H9 (cell line): Measurements from ENCODE around the gene RNPEPL1. TPM values are rescaled to one million over a fixed set of nuclear protein-coding genes. Genes with fewer than 3 reads are reported as not detected.

Source experiments
- DNase-seq: peaks from one replicate; pipeline ENCODE4 v3.0.0-alpha.2; 2017
- H2AFZ ChIP-seq: one replicate; pipeline ENCODE4 v1.6.1; 2013; ENCODE audit warnings: mild to moderate bottlenecking, low read length, control low read depth, moderate library complexity
- H2AK5ac ChIP-seq: 2 replicates; pipeline ENCODE4 v1.6.1; 2013; ENCODE audit warnings: low read length, control low read depth, mixed read lengths; ENCODE audit not compliant: insufficient read length
- H2BK120ac ChIP-seq: one replicate; pipeline ENCODE4 v1.6.1; 2013; ENCODE audit warnings: low read depth, mild to moderate bottlenecking, low read length, control low read depth, inconsistent platforms; ENCODE audit not compliant: poor library complexity, severe bottlenecking
- H2BK12ac ChIP-seq: 2 replicates; pipeline ENCODE4 v1.6.1; 2013; ENCODE audit warnings: low read length, control low read depth, mixed read lengths, low read depth; ENCODE audit not compliant: insufficient read length
- H2BK15ac ChIP-seq: 2 replicates; pipeline ENCODE4 v1.6.1; 2013; ENCODE audit warnings: low read depth, low read length, control low read depth
- H2BK20ac ChIP-seq: one replicate; pipeline ENCODE4 v1.6.1; 2013; ENCODE audit warnings: low read depth, mild to moderate bottlenecking, low read length, control low read depth, inconsistent platforms; ENCODE audit not compliant: poor library complexity, severe bottlenecking
- H2BK5ac ChIP-seq: 2 replicates; pipeline ENCODE4 v1.6.1; 2013; ENCODE audit warnings: low read length, control low read depth, mixed read lengths; ENCODE audit not compliant: insufficient read length
- H3K14ac ChIP-seq: 2 replicates; pipeline ENCODE4 v1.6.1; 2013; ENCODE audit warnings: low read length, control low read depth; ENCODE audit not compliant: insufficient read depth
- H3K18ac ChIP-seq: 2 replicates; pipeline ENCODE4 v1.6.1; 2013; ENCODE audit warnings: low read depth, mild to moderate bottlenecking, mixed read lengths, low read length, control low read depth; ENCODE audit not compliant: insufficient read length
- H3K23ac ChIP-seq: 2 replicates; pipeline ENCODE4 v1.6.1; 2013; ENCODE audit warnings: low read length, control low read depth, mixed read lengths, low read depth; ENCODE audit not compliant: insufficient read length
- H3K23me2 ChIP-seq: 2 replicates; pipeline ENCODE4 v1.6.1; 2013; ENCODE audit warnings: low read depth, mild to moderate bottlenecking, mixed read lengths, low read length, control low read depth; ENCODE audit not compliant: insufficient read length, poor library complexity, severe bottlenecking
- H3K27ac ChIP-seq: 2 replicates; pipeline ENCODE4 v1.5.1; 2013; ENCODE audit warnings: low read length, control low read depth, mixed read lengths, low read depth; ENCODE audit not compliant: insufficient read length
- H3K27me3 ChIP-seq: 2 replicates; pipeline ENCODE4 v1.6.1; 2013; ENCODE audit warnings: low read length, control low read depth, inconsistent platforms; ENCODE audit not compliant: insufficient read depth
- H3K4ac ChIP-seq: 2 replicates; pipeline ENCODE4 v1.6.1; 2013; ENCODE audit warnings: low read depth, mild to moderate bottlenecking, control low read depth, inconsistent platforms, low read length, moderate library complexity
- H3K4me1 ChIP-seq: 2 replicates; pipeline ENCODE4 v1.6.1; 2013; ENCODE audit warnings: low read length, control low read depth, inconsistent platforms; ENCODE audit not compliant: insufficient read depth
- H3K4me2 ChIP-seq: 2 replicates; pipeline ENCODE4 v1.6.1; 2013; ENCODE audit warnings: low read length, control low read depth, mixed read lengths; ENCODE audit not compliant: insufficient read length, insufficient read depth
- H3K56ac ChIP-seq: 2 replicates; pipeline ENCODE4 v1.6.1; 2013; ENCODE audit warnings: low read depth, mild to moderate bottlenecking, mixed read lengths, low read length, control low read depth; ENCODE audit not compliant: insufficient read length
- H3K79me1 ChIP-seq: 2 replicates; pipeline ENCODE4 v1.6.1; 2013; ENCODE audit warnings: low read depth, mild to moderate bottlenecking, moderate library complexity, low read length, control low read depth, inconsistent platforms; ENCODE audit not compliant: insufficient read depth, poor library complexity, severe bottlenecking
- H3K79me2 ChIP-seq: 2 replicates; pipeline ENCODE4 v1.6.1; 2013; ENCODE audit warnings: low read length, control low read depth, inconsistent platforms; ENCODE audit not compliant: insufficient read depth
- H3K9ac ChIP-seq: 2 replicates; pipeline ENCODE4 v1.6.1; 2013; ENCODE audit warnings: low read length, control low read depth, mixed read lengths; ENCODE audit not compliant: insufficient read length; ENCODE audit errors: extremely low read depth
- H3K9me3 ChIP-seq: one replicate; pipeline ENCODE4 v1.6.1; 2013; ENCODE audit warnings: low read depth, low read length, inconsistent platforms; ENCODE audit not compliant: control insufficient read depth
- H3T11ph ChIP-seq: one replicate; pipeline ENCODE4 v1.6.1; 2013; ENCODE audit warnings: mild to moderate bottlenecking, low read length, control low read depth, inconsistent platforms
- H4K20me1 ChIP-seq: one replicate; pipeline ENCODE4 v1.6.1; 2013; ENCODE audit not compliant: control insufficient read depth, insufficient read length, insufficient read depth
- H4K5ac ChIP-seq: 2 replicates; pipeline ENCODE4 v1.6.1; 2013; ENCODE audit warnings: low read depth, mild to moderate bottlenecking, mixed read lengths, low read length, control low read depth; ENCODE audit not compliant: insufficient read length
- H4K8ac ChIP-seq: replicated peaks from 2 replicates; pipeline ENCODE4 v1.6.1; 2013; ENCODE audit warnings: low read length, control low read depth, mixed read lengths, low read depth; ENCODE audit not compliant: insufficient read length
- H4K91ac ChIP-seq: 2 replicates; pipeline ENCODE4 v1.6.1; 2013; ENCODE audit warnings: low read depth, mild to moderate bottlenecking, moderate library complexity, mixed read lengths, low read length, control low read depth; ENCODE audit not compliant: insufficient read length
- H3K27ac Mint-ChIP-seq, 3 experiments: 2 replicates in 2 of 3; 3 replicates in 1 of 3; pipeline ENCODE4 v1.8.0; 2020 to 2021; ENCODE audit warnings: mixed read lengths in 3 of 3, mild to moderate bottlenecking in 1 of 3, moderate library complexity in 1 of 3
- H3K27me3 Mint-ChIP-seq: 2 replicates; pipeline ENCODE4 v1.8.0; 2021; ENCODE audit warnings: low read depth, mild to moderate bottlenecking, moderate library complexity, mixed read lengths
- H3K36me3 Mint-ChIP-seq, 3 experiments: 2 replicates in 2 of 3; 3 replicates in 1 of 3; pipeline ENCODE4 v1.8.0; 2020 to 2021; ENCODE audit warnings: low read depth in 3 of 3, mixed read lengths in 3 of 3; ENCODE audit not compliant: insufficient read depth in 1 of 3
- H3K4me1 Mint-ChIP-seq, 2 experiments: 2 replicates each; pipeline ENCODE4 v1.8.0; 2020; ENCODE audit warnings: mixed read lengths in 2 of 2
- H3K4me3 Mint-ChIP-seq, 2 experiments: 2 replicates in 1 of 2; 3 replicates in 1 of 2; pipeline ENCODE4 v1.8.0; 2020 to 2021; ENCODE audit warnings: mild to moderate bottlenecking in 2 of 2, mixed read lengths in 2 of 2, moderate library complexity in 1 of 2
- H3K9me3 Mint-ChIP-seq, 2 experiments: 2 replicates in 1 of 2; 3 replicates in 1 of 2; pipeline ENCODE4 v1.8.0; 2020; ENCODE audit warnings: mild to moderate bottlenecking in 2 of 2, mixed read lengths in 2 of 2, moderate library complexity in 1 of 2
- WGBS: extraction: QIAGEN DNeasy Blood & Tissue Kit; methylation state at CpG from one replicate; pipeline ENCODE4 v1.1.7; 2013; ENCODE audit warnings: missing lambda C conversion rate, low lambda C conversion rate, mixed read lengths; ENCODE audit not compliant: insufficient read length; ENCODE audit errors: extremely low coverage; 5-methylcytosine and 5-hydroxymethylcytosine counted together
- total RNA-seq: library from RNA; stranded (reverse); gene quantifications from 2 replicates; pipeline ENCODE4 v1.2.1, GENCODE V29; 2021
- TF ChIP-seq, protein P1 (sequence below): fragments of 200-600 bp; sonication (generic); conservative IDR thresholded peaks from 3 replicates; pipeline ENCODE4 v1.8.0; 2021; ENCODE audit warnings: antibody characterized with exemption, mild to moderate bottlenecking

RNPEPL1 gene
- total RNA-seq, 1 experiment from 2014 or later, result 22.5 TPM

DNA sequence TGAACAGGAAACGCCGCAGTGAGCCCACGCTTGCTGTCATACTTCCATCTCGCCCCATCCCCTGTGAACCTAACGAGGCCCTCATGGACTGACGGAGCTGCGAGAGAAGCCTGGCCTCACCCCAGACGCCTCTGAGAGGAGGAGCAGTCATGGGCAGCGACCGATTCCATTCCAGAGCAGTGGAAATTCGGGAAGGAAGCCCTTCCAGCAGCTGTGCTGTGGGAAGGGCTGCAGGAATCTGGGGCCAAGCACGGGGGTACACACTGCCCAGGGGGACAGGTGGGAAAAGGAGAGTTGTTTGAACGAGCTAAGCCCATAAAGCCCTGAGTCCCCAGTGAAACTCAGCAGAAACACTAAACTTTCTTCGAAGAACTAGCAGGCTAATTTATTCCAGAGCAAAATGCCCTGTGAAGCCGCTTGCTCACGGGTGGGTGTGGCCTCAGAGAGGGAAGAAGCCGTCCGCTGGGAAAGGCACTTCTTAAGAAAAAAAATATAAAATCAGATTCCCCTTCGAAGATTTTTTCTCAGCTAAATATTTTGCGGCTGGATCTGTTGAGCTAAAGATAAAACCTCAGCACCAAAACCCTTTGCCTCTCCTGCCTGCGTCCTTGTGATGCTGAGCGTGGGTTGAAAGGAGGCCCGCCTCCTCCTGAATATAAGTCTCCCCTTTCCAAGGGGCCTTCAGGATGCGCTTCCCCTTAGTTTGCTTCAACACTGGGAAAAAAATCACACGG, 48.7 kb upstream of the RNPEPL1 start:
- peak overlapping the region in 1 of 2 experiments; percentile 68; a peak in 3 of 5 replicates for H3K4me3 Mint-ChIP-seq

More for the DNA sequence above, 48.7 kb upstream of the RNPEPL1 start:
- Mint-ChIP-seq H3K4me1 (peaks cover 0 to 3% of the 10 kb centered on the region in 2 experiments; a peak in 1 of 4 replicates), H3K9me3 (peaks cover 22 to 31% of the 10 kb centered on the region in 2 experiments), H3K27me3 (peaks cover 17% of the 10 kb centered on the region), H3K27ac (peak overlapping the region in 1 of 3 experiments; percentile 80; a peak in 1 of 7 replicates), H3K36me3 (peaks cover 23 to 29% (median 28%) of the 10 kb centered on the region in 3 experiments)
- peak overlapping the region; percentile 4 for H3K4me2 ChIP-seq
- no peak for DNase-seq
- H3K4ac ChIP-seq, result no peak overlapping the region
- no peak overlapping the region for H4K8ac ChIP-seq
- H4K91ac ChIP-seq, result no peak overlapping the region
- no peak overlapping the region for H3K18ac ChIP-seq
- H3K9ac ChIP-seq, result no peak overlapping the region
- H2BK5ac ChIP-seq, result no peak overlapping the region
- TF ChIP-seq, protein P1, sequence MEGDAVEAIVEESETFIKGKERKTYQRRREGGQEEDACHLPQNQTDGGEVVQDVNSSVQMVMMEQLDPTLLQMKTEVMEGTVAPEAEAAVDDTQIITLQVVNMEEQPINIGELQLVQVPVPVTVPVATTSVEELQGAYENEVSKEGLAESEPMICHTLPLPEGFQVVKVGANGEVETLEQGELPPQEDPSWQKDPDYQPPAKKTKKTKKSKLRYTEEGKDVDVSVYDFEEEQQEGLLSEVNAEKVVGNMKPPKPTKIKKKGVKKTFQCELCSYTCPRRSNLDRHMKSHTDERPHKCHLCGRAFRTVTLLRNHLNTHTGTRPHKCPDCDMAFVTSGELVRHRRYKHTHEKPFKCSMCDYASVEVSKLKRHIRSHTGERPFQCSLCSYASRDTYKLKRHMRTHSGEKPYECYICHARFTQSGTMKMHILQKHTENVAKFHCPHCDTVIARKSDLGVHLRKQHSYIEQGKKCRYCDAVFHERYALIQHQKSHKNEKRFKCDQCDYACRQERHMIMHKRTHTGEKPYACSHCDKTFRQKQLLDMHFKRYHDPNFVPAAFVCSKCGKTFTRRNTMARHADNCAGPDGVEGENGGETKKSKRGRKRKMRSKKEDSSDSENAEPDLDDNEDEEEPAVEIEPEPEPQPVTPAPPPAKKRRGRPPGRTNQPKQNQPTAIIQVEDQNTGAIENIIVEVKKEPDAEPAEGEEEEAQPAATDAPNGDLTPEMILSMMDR, result no peak
- no peak overlapping the region for H2BK15ac ChIP-seq
- H4K20me1 ChIP-seq, result peaks cover 4% of the 10 kb centered on the region
- H3K56ac ChIP-seq, result no peak overlapping the region
- no CpG with 5 or more reads among the region's 25 CpGs for WGBS
- no peak overlapping the region for H3T11ph ChIP-seq
- H2AFZ ChIP-seq, result no peak overlapping the region
- H3K79me2 ChIP-seq, result no peaks in the 10 kb centered on the region
- no peak overlapping the region for H2AK5ac ChIP-seq
- H4K5ac ChIP-seq, result no peak overlapping the region
- no peak overlapping the region for H3K23ac ChIP-seq
- H3K79me1 ChIP-seq, result no peaks in the 10 kb centered on the region
- peaks cover 2% of the 10 kb centered on the region; the same call in 1 of the 2 replicates for H3K4me1 ChIP-seq
- H3K14ac ChIP-seq, result no peak overlapping the region
- no peak overlapping the region for H2BK120ac ChIP-seq
- H3K9me3 ChIP-seq, result peaks cover 4% of the 10 kb centered on the region
- H3K23me2 ChIP-seq, result no peaks in the 10 kb centered on the region
- no peak overlapping the region for H3K27ac ChIP-seq
- H2BK12ac ChIP-seq, result no peak overlapping the region
- no peak overlapping the region for H2BK20ac ChIP-seq
- H3K27me3 ChIP-seq, result no peaks in the 10 kb centered on the region; the same call in 1 of the 2 replicates
